Body of pancreas (tissue), 4 donors: Measurements from ENCODE around the gene S100A13.

Source experiments
- POLR2A ChIP-seq, 3 donors: fragments of 450-650 bp; IDR thresholded peaks; one replicate each; pipeline ENCODE4 v1.6.1; 2016; ENCODE audit warnings: antibody characterized with exemption in 3 of 3, mild to moderate bottlenecking in 2 of 3
- TF ChIP-seq, protein P1 (sequence below), 7 experiments: fragments of 450-650 bp in 4 of 7; fragments of 200-600 bp in 3 of 7; sonication (generic) in 3 of 7; IDR thresholded peaks; one replicate each; pipeline ENCODE4 v1.5.1; 2016 to 2019; ENCODE audit warnings: antibody characterized with exemption in 7 of 7

- no peak for TF ChIP-seq POLR2A (IDR thresholded peaks at IDR 0.05)
- TF ChIP-seq, protein P1, sequence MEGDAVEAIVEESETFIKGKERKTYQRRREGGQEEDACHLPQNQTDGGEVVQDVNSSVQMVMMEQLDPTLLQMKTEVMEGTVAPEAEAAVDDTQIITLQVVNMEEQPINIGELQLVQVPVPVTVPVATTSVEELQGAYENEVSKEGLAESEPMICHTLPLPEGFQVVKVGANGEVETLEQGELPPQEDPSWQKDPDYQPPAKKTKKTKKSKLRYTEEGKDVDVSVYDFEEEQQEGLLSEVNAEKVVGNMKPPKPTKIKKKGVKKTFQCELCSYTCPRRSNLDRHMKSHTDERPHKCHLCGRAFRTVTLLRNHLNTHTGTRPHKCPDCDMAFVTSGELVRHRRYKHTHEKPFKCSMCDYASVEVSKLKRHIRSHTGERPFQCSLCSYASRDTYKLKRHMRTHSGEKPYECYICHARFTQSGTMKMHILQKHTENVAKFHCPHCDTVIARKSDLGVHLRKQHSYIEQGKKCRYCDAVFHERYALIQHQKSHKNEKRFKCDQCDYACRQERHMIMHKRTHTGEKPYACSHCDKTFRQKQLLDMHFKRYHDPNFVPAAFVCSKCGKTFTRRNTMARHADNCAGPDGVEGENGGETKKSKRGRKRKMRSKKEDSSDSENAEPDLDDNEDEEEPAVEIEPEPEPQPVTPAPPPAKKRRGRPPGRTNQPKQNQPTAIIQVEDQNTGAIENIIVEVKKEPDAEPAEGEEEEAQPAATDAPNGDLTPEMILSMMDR (IDR thresholded peaks at IDR 0.05), result no peak
Observed at GRCh38 chr1:153616917-153617311, 10.4 kb downstream of the S100A13 start.
